SK-N-SH (cell line): ENCODE data around the gene POLR1C. TPM values are rescaled to one million over a fixed set of nuclear protein-coding genes. Genes with fewer than 3 reads are reported as not detected.

Experiments used
- CTCF ChIA-PET: fragments of 300-600, 350-600 bp; formaldehyde crosslinking; extraction: SDS; loops from one replicate; lab custom pipeline; 2021; lab: Yijun Ruan, JAX
- POLR2A ChIA-PET: fragments of 350-600 bp; sonication (Branson Sonifier 250); formaldehyde crosslinking; extraction: SDS; loops from one replicate; lab custom pipeline; 2020; ENCODE audit warnings: antibody characterized with exemption, inconsistent platforms; lab: Yijun Ruan, JAX
- DNase-seq: peaks from one replicate; pipeline ENCODE4 v3.0.0; 2012
- H2AFZ ChIP-seq: fragments of 200-600 bp; sonication (generic); 2 replicates; pipeline ENCODE4 v1.8.1; 2016; ENCODE audit warnings: antibody characterized with exemption, mild to moderate bottlenecking, low read depth
- H3F3A ChIP-seq: fragments of 200-600 bp; sonication (generic); replicated peaks from 2 replicates; pipeline ENCODE3; 2016; ENCODE audit warnings: antibody characterized with exemption, mild to moderate bottlenecking; ENCODE audit not compliant: insufficient read depth
- H3K27ac ChIP-seq, 2 experiments: fragments of 200-500 bp in 1 of 2; fragments of 200-600 bp in 1 of 2; sonication (Bioruptor generic) in 1 of 2; sonication (generic), shearing (Covaris generic) in 1 of 2; 2 replicates each; pipeline versions ENCODE4 v1.5.1 to v1.6.1; 2014 to 2016; ENCODE audit warnings: low read depth in 2 of 2, inconsistent platforms in 1 of 2, low read length in 1 of 2, mild to moderate bottlenecking in 1 of 2, mixed read lengths in 1 of 2
- H3K27me3 ChIP-seq: fragments of 200-600 bp; sonication (generic), shearing (Covaris generic); 2 replicates; pipeline ENCODE4 v1.6.1; 2016; ENCODE audit warnings: mixed run types; ENCODE audit not compliant: insufficient read depth
- H3K36me3 ChIP-seq, 2 experiments: fragments of 200-500 bp in 1 of 2; fragments of 200-600 bp in 1 of 2; sonication (Bioruptor generic) in 1 of 2; sonication (generic) in 1 of 2; replicated peaks in 1 of 2; 2 replicates each; pipeline versions ENCODE3 to v1.5.1; 2014 to 2016; ENCODE audit warnings: low read length in 1 of 2, mild to moderate bottlenecking in 1 of 2; ENCODE audit not compliant: insufficient read depth in 2 of 2, control insufficient read depth in 1 of 2
- H3K4me1 ChIP-seq, 2 experiments: fragments of 200-500 bp in 1 of 2; fragments of 200-600 bp in 1 of 2; sonication (Bioruptor generic) in 1 of 2; sonication (generic), shearing (Covaris generic) in 1 of 2; 2 replicates each; pipeline versions ENCODE4 v1.5.1 to v1.6.1; 2014 to 2016; ENCODE audit warnings: low read depth in 1 of 2, low read length in 1 of 2, mixed run types in 1 of 2; ENCODE audit not compliant: insufficient read depth in 2 of 2, control insufficient read depth in 1 of 2
- H3K4me2 ChIP-seq: fragments of 200-600 bp; sonication (generic), shearing (Covaris generic); 2 replicates; pipeline ENCODE4 v1.6.1; 2017; ENCODE audit warnings: mixed run types
- H3K4me3 ChIP-seq, 2 experiments: fragments of 200-500 bp in 1 of 2; fragments of 200-600 bp in 1 of 2; sonication (Bioruptor generic) in 1 of 2; sonication (generic), shearing (Covaris generic) in 1 of 2; 2 replicates each; pipeline versions ENCODE4 v1.5.1 to v1.8.1; 2014 to 2016; ENCODE audit warnings: low read depth in 2 of 2, inconsistent platforms in 1 of 2, low read length in 1 of 2, mild to moderate bottlenecking in 1 of 2, mixed read lengths in 1 of 2, moderate library complexity in 1 of 2
- H3K79me2 ChIP-seq: fragments of 200-600 bp; sonication (generic); 2 replicates; pipeline ENCODE4 v1.8.1; 2017; ENCODE audit warnings: mild to moderate bottlenecking; ENCODE audit not compliant: insufficient read depth
- H3K9ac ChIP-seq: fragments of 200-600 bp; sonication (generic); 2 replicates; pipeline ENCODE4 v1.6.1; 2017; ENCODE audit warnings: mixed run types
- H3K9me2 ChIP-seq: fragments of 200-600 bp; sonication (generic); 2 replicates; pipeline ENCODE4 v1.6.1; 2017; ENCODE audit warnings: mixed run types
- H3K9me3 ChIP-seq: fragments of 200-600 bp; sonication (generic); 2 replicates; pipeline ENCODE4 v1.6.1; 2017; ENCODE audit warnings: mixed run types, mild to moderate bottlenecking, moderate library complexity
- H4K20me1 ChIP-seq: fragments of 200-600 bp; sonication (generic); 2 replicates; pipeline ENCODE4 v1.6.1; 2017; ENCODE audit warnings: mild to moderate bottlenecking, mixed run types; ENCODE audit not compliant: insufficient read depth
- CHD2 ChIP-seq: fragments of 150-350 bp; IDR thresholded peaks from 2 replicates; pipeline ENCODE4 v1.6.1; 2018; ENCODE audit warnings: low read length; ENCODE audit not compliant: partially characterized antibody
- CTCF ChIP-seq: fragments of 200-600 bp; sonication (generic); IDR thresholded peaks from 2 replicates; pipeline ENCODE4 v1.6.1; 2017; ENCODE audit warnings: antibody characterized with exemption, mild to moderate bottlenecking, moderate library complexity
- FOXJ3 ChIP-seq: sonication (generic); formaldehyde crosslinking; IDR thresholded peaks from 2 replicates; pipeline ENCODE4 v1.5.1; 2020; ENCODE audit warnings: mild to moderate bottlenecking, missing genetic modification reagents
- GABPA ChIP-seq: IDR thresholded peaks from 2 replicates; pipeline ENCODE4 v1.4.0; 2012; ENCODE audit warnings: low read depth, mild to moderate bottlenecking
- IRF3 ChIP-seq: fragments of 150-350 bp; IDR thresholded peaks from 2 replicates; pipeline ENCODE4 v1.6.1; 2016; ENCODE audit warnings: mild to moderate bottlenecking, low read depth, low read length
- MAX ChIP-seq: IDR thresholded peaks from 2 replicates; pipeline ENCODE4 v1.4.0; 2012; ENCODE audit warnings: low read depth
- POLR2AphosphoS5 ChIP-seq: IDR thresholded peaks from 2 replicates; pipeline ENCODE4 v1.6.1; 2012; ENCODE audit warnings: low read depth, low read length
- RAD21 ChIP-seq: IDR thresholded peaks from 2 replicates; pipeline ENCODE4 v1.6.1; 2012; ENCODE audit warnings: mild to moderate bottlenecking, low read length
- RCOR1 ChIP-seq: fragments of 150-350 bp; IDR thresholded peaks from 2 replicates; pipeline ENCODE4 v1.6.1; 2017; ENCODE audit warnings: antibody characterized with exemption, low read length
- RFX5 ChIP-seq: IDR thresholded peaks from 2 replicates; pipeline ENCODE4 v1.6.1; 2012; ENCODE audit warnings: mild to moderate bottlenecking, improper control_type of control experiment, low read length
- SIN3A ChIP-seq: IDR thresholded peaks from 2 replicates; pipeline ENCODE4 v1.6.1; 2012; ENCODE audit warnings: low read depth, mild to moderate bottlenecking, low read length, moderate library complexity, borderline replicate concordance
- TAF1 ChIP-seq: IDR thresholded peaks from 2 replicates; pipeline ENCODE4 v1.6.1; 2012; ENCODE audit warnings: low read depth, mild to moderate bottlenecking, low read length, moderate library complexity, borderline replicate concordance
- TEAD4 ChIP-seq: IDR thresholded peaks from 2 replicates; pipeline ENCODE4 v1.4.0; 2012; ENCODE audit warnings: mild to moderate bottlenecking, borderline replicate concordance; ENCODE audit not compliant: insufficient read depth
- USF2 ChIP-seq: fragments of 150-350 bp; IDR thresholded peaks from 2 replicates; pipeline ENCODE4 v1.6.1; 2017; ENCODE audit warnings: antibody characterized with exemption, low read length, low read depth, borderline replicate concordance
- YY1 ChIP-seq: IDR thresholded peaks from 2 replicates; pipeline ENCODE4 v1.4.0; 2012; ENCODE audit warnings: low read depth, mild to moderate bottlenecking
- ZBTB33 ChIP-seq: IDR thresholded peaks from 2 replicates; pipeline ENCODE4 v1.4.0; 2012; ENCODE audit warnings: low read depth, borderline replicate concordance
- WGBS: methylation state at CpG from one replicate; pipeline ENCODE4 v1.1.6; 2017; ENCODE audit warnings: low lambda C conversion rate; 5-methylcytosine and 5-hydroxymethylcytosine counted together
- polyA plus RNA-seq, 3 experiments: library from polyadenylated mRNA; depleted of rRNA; stranded (reverse); fragments of >200 nt; gene quantifications; 2 replicates each; pipeline ENCODE4 v1.2.3, GENCODE V29; 2012

The POLR1C gene
- polyA plus RNA-seq, 1 of the 3 experiments (the other 2 are of a cell fraction) = 59.1 TPM

- H3K27ac ChIP-seq = no peak overlapping the region
- POLR2A ChIA-PET = interaction anchor here (1.2 kb wide), 1 partner anchor 10 kb away, joined by 3 read pairs; no protein-coding TSS in a partner anchor
- 94% methylated on average over 8 of the region's 12 CpGs for WGBS
- TF ChIP-seq SIN3A (no peak), CHD2 (no peak), RCOR1 (no peak), IRF3 (no peak), CTCF (no peak), POLR2AphosphoS5 (no peak), GABPA (no peak), RAD21 (no peak), RFX5 (no peak), TEAD4 (no peak), ZBTB33 (no peak), USF2 (no peak), YY1 (no peak), TAF1 (no peak), MAX (no peak), FOXJ3 (CRISPR knock-in tag) (no peak)
- H3K4me3 ChIP-seq = no peak overlapping the region
- H3K9me2 ChIP-seq = no peaks in the 10 kb centered on the region
- no peak overlapping the region for H2AFZ ChIP-seq
- peaks cover 0 to 22% of the 10 kb centered on the region in 2 experiments; a peak in 1 of 4 replicates for H3K4me1 ChIP-seq
- no peak for DNase-seq
- H4K20me1 ChIP-seq = 0 out of 2 replicates have a peak, but pooled peaks cover 1% of the 10 kb centered on the region
- no peak overlapping the region for H3K9ac ChIP-seq
- no peaks in the 10 kb centered on the region for H3K9me3 ChIP-seq
- no peak overlapping the region for H3K4me2 ChIP-seq
- CTCF ChIA-PET = interaction anchor here (0.9 to 22.4 kb wide), 5 partner anchors 7 to 113 kb away, joined by 3 to 382 read pairs (median 213); partner anchors contain the start of genes DLK2 and LRRC73
- peaks cover 14 to 43% of the 10 kb centered on the region in 2 experiments for H3K36me3 ChIP-seq
- H3K79me2 ChIP-seq = no peaks in the 10 kb centered on the region; the same call in 1 of the 2 replicates
- no peaks in the 10 kb centered on the region for H3F3A ChIP-seq
- no peaks in the 10 kb centered on the region for H3K27me3 ChIP-seq
These were observed 17.7 kb upstream of the POLR1C start for GRCh38 chr6:43499028-43499815.
